Measurements from ENCODE around the gene RPL27A. TPM values are rescaled to one million over a fixed set of nuclear protein-coding genes. Genes with fewer than 3 reads are reported as not detected.

Gene RPL27A
- total RNA-seq, 2 donors from 2014 or later, result 320 to 1,209 TPM

DNA sequence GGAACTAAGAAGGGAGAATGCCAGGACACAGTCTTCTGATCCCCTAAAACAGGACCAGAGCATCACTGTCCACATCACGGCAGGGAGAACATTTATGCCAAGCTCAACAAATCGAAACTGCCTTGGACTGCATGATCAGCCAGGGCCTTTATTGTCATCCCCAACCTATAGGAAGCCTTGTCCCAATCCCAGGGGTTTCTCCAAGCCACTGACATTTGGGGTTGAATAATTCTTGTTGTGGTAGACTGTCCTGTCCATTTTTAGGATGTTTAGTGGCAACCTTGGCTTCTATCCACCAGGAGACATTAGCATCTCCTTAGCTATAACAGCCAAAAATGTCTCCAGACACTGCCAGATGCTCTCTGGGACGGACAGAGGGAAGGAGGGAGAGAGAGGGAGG lies 37.1 kb downstream of the RPL27A start:
- ATAC-seq, result no peak

DNA sequence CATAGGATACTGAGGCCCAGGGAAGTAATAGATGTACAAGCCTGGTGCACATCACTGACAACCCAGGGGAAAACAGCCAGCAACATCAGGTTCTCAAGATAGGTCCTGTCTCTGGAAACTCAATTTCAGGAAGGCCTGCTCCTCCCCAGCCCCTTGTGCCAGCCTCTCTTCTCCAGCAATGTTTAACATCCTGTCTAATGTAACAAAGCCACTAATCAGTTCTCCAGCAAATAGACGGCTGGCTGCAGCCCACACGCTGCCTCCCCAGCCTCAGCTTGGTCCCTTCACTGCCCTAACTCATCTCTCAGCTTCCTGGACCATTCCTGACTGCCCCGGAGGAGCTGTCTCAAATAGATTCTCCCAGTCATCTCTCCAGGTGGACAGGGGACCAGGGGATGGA lies 37.8 kb downstream of the RPL27A start:
- DNase-seq, result no peak

More for the DNA sequence above, 37.1 kb downstream of the RPL27A start:
- no peaks in the 10 kb centered on the region for H3K27me3 ChIP-seq
- intact Hi-C loops (cut with DNase I), result no loop called here
- H3K27ac ChIP-seq, result peak overlapping the region; percentile 23 to 89 (median 81)
- no peaks in the 10 kb centered on the region for H3K9me3 ChIP-seq
- H3K4me3 ChIP-seq, result no peak overlapping the region
- TF ChIP-seq POLR2A (IDR thresholded peaks at IDR 0.05), result no peak
- TF ChIP-seq, protein P1, sequence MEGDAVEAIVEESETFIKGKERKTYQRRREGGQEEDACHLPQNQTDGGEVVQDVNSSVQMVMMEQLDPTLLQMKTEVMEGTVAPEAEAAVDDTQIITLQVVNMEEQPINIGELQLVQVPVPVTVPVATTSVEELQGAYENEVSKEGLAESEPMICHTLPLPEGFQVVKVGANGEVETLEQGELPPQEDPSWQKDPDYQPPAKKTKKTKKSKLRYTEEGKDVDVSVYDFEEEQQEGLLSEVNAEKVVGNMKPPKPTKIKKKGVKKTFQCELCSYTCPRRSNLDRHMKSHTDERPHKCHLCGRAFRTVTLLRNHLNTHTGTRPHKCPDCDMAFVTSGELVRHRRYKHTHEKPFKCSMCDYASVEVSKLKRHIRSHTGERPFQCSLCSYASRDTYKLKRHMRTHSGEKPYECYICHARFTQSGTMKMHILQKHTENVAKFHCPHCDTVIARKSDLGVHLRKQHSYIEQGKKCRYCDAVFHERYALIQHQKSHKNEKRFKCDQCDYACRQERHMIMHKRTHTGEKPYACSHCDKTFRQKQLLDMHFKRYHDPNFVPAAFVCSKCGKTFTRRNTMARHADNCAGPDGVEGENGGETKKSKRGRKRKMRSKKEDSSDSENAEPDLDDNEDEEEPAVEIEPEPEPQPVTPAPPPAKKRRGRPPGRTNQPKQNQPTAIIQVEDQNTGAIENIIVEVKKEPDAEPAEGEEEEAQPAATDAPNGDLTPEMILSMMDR (IDR thresholded peaks at IDR 0.05), result no peak
- WGBS, 2 donors, result 65 to 89% methylated on average over 3 of the region's 3 CpGs
- no peak for DNase-seq
- peaks cover 67% of the 10 kb centered on the region for H3K4me1 ChIP-seq
- no peaks in the 10 kb centered on the region for H3K36me3 ChIP-seq (replicated peaks in 1 of 2; ENCODE audit: insufficient read depth in 1 of 2, low read depth in 2 of 2)

DNA sequence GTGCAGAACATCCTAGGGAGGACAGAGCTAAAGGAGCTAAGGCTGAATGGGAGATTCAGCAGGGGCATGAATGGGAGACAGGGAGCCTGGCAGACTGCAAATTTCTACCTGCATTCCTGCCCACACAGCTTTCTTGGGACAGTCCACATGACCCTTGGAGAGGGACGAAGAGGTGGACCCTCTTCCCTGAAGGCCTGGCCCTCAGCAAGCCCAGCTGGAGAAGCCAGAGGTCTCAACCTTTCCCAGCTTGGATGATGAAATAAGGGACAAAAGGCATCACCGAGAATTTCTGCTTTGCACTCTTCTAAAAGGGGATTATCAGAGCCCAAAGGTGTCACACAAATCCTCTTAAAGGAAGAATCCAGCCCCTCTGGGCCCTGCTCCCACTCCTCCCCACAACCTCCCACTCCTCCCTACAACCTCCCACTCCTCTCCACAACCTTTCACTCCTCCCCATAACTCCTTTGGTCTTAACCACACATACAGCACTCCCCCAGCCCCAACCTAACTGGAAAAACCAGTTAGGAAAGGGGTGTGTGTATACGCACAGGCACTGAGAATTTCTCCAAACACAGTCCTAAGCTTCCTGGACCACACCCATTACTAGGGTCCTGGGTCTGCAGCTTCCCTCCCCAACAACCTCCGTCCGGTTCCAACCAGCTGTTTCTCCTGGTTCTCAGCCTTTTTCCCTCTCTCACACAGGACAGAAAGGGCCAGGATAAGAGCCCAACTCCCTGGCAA lies 38.4 kb downstream of the RPL27A start:
- H3K4me3 ChIP-seq, result no peak overlapping the region
- WGBS, 2 donors, result 34 to 43% methylated on average over 4 of the region's 5 CpGs
- peaks cover 60% of the 10 kb centered on the region for H3K4me1 ChIP-seq
- ATAC-seq, result peak; percentile 34
- peak in 3 of 4 donors; percentile 52 to 58 (median 55) for DNase-seq
- no peaks in the 10 kb centered on the region for H3K36me3 ChIP-seq (replicated peaks in 1 of 2; ENCODE audit: insufficient read depth in 1 of 2, low read depth in 2 of 2)
- no peaks in the 10 kb centered on the region for H3K9me3 ChIP-seq
- TF ChIP-seq, protein P1 (IDR thresholded peaks at IDR 0.05), result no peak
- TF ChIP-seq POLR2A (IDR thresholded peaks at IDR 0.05), result no peak
- H3K27me3 ChIP-seq, result no peaks in the 10 kb centered on the region
- peak overlapping the region; percentile 56 to 89 (median 81) for H3K27ac ChIP-seq
- intact Hi-C loops (cut with DNase I), result no loop called here

More for the DNA sequence above, 37.8 kb downstream of the RPL27A start:
- H3K4me1 ChIP-seq, result peaks cover 66% of the 10 kb centered on the region
- WGBS, 2 donors, result 34 to 46% methylated on average over 3 of the region's 3 CpGs
- TF ChIP-seq, protein P1 (IDR thresholded peaks at IDR 0.05), result no peak
- no peak for TF ChIP-seq POLR2A (IDR thresholded peaks at IDR 0.05)
- H3K9me3 ChIP-seq, result no peaks in the 10 kb centered on the region
- H3K27me3 ChIP-seq, result no peaks in the 10 kb centered on the region
- H3K4me3 ChIP-seq, result no peak overlapping the region
- peak overlapping the region; percentile 56 to 89 (median 81) for H3K27ac ChIP-seq
- no peak for ATAC-seq
- H3K36me3 ChIP-seq (replicated peaks in 1 of 2; ENCODE audit: insufficient read depth in 1 of 2, low read depth in 2 of 2), result no peaks in the 10 kb centered on the region
- intact Hi-C loops (cut with DNase I), result no loop called here

DNA sequence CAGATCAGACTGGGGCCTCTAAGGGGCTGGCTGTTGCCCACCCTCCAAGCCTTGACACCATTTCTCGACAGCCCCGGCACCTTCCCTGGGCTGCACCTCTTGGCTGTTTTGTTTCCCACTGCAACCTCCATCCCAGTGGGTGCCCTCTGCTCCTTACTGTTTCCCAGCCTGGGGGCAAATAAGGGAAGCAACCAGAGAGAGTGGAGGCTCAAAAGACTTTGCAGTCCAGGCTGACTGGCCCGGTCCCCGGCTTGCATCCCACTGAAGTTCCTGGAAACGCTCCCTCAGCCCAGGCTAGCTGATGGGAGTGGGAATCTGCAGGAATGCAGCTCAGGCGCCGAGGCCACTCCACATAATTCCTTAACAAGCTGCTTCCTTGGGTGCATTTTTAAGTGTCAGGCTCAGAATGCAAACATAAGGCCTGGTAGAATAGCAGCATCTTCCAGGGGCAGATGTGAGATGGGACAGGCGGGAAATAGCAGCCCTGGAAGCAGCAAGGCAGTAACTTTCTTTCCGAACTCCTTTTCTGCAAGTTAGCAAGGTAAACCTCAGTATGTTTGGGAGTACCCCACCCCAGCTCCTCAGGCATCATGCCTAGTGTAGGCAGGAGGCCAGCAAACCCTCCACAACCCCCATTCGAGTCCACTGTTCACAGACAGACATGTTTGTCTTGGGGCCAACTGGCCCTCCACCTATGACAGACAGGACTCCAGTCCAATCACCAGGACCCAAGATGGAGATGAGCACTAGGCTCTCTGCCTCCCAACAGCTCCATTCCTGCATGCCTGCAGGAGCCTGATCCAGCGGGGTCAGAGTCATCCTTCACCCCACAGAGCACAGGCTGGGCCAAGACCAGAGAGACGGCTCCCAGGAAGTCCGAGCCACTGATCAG lies 39.3 kb downstream of the RPL27A start:
- Histone ChIP-seq H3K4me1 (peaks cover 56% of the 10 kb centered on the region), H3K36me3 (replicated peaks in 1 of 2; ENCODE audit: insufficient read depth in 1 of 2, low read depth in 2 of 2) (no peaks in the 10 kb centered on the region), H3K4me3 (no peak overlapping the region), H3K27me3 (no peaks in the 10 kb centered on the region), H3K9me3 (no peaks in the 10 kb centered on the region), H3K27ac (peak overlapping the region; percentile 11 to 89 (median 81))
- DNase-seq (no peak), ATAC-seq (no peak)
- WGBS, 2 donors, result 67 to 78% methylated on average over 8 to 13 of the region's 13 CpGs
- no peak for TF ChIP-seq POLR2A (IDR thresholded peaks at IDR 0.05)
- TF ChIP-seq, protein P1 (IDR thresholded peaks at IDR 0.05), result no peak
- intact Hi-C loops (cut with DNase I), result no loop called here
